Measurements from ENCODE around the gene IMP3.
"Not testable (repeated sequence)": the region's sequence is repeated elsewhere in the genome, so short reads cannot be mapped to it uniquely, and the experiment has no call there.

The IMP3 gene, protein sequence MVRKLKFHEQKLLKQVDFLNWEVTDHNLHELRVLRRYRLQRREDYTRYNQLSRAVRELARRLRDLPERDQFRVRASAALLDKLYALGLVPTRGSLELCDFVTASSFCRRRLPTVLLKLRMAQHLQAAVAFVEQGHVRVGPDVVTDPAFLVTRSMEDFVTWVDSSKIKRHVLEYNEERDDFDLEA

GRCh38 chr15:75639709-75640482 lies at the start of gene IMP3:
TSS of gene IMP3 (minus strand) at chr15:75640224. CDS start at chr15:75640168, 56 bp downstream.
- peak; percentile 86 for DNase-seq (ENCODE audit: low read depth)

- DNase-seq (ENCODE audit: low read depth) = not testable (repeated sequence)
Measured at GRCh38 chr15:75689429-75689828, 49.4 kb upstream of the IMP3 start.

GRCh38 chr15:75688831-75689230 lies 48.8 kb upstream of the IMP3 start:
- no peak for DNase-seq (ENCODE audit: low read depth)

DNA sequence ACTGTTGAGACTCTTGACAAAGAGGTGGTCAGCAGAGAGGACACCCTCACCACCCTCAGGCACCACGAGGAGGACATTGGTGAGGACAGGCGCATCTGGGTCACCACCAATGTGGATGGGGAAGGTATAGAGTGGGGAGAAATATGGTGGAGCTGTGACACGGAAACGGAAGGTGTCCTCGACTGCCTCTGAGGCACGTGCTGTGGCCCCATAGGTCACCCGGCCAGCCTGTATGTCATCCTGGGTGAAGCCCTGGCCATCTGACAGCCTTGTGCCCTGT lies 48.2 kb upstream of the IMP3 start:
- DNase-seq (ENCODE audit: low read depth) = no peak

DNA sequence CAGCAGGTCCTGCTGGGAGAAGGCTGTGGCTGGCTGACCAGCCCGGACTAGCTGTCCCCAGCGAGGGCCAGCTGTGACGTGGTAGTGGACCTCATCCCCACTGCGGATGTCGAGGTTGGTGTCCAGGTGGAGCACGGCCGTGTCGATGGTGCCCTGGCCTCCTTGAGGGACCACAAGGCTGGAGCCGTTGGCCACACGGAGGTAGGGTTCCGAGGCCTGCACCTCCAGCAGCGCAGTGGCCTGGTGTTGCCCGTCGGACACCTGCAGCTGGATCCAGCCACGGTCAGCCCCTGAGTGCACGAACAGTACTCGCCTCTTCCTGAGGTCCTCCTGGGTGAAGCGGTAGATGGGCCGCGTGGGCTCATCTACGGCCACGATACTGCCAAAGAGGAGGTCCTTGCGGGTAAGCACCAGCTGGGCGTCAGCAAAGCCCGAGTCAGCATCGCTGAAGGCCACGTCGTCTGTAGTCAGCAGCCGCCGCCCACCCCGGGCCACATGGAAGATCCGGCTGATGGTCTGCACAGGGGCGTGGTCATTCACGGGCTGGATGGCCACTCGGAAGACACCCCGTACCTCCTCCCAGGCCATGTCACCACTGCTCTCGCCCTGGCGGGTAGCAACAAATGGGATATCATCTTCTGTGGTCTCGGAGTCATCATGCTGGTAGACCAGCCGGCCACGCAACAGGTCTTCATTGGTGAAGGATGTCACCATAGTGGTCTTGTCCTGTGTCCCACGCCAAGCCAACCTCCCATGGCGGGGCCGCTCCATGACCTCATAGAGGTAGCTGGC lies 47.7 kb upstream of the IMP3 start:
- DNase-seq (ENCODE audit: low read depth) = no peak

- peak; percentile 52 for DNase-seq (ENCODE audit: low read depth)
Measured at GRCh38 chr15:75686212-75686642, 46.2 kb upstream of the IMP3 start.

GRCh38 chr15:75685195-75685594 lies 45.2 kb upstream of the IMP3 start:
- no peak for DNase-seq (ENCODE audit: low read depth)

- no peak for DNase-seq (ENCODE audit: low read depth)
Measured at GRCh38 chr15:75684648-75685047, 44.6 kb upstream of the IMP3 start.

DNA sequence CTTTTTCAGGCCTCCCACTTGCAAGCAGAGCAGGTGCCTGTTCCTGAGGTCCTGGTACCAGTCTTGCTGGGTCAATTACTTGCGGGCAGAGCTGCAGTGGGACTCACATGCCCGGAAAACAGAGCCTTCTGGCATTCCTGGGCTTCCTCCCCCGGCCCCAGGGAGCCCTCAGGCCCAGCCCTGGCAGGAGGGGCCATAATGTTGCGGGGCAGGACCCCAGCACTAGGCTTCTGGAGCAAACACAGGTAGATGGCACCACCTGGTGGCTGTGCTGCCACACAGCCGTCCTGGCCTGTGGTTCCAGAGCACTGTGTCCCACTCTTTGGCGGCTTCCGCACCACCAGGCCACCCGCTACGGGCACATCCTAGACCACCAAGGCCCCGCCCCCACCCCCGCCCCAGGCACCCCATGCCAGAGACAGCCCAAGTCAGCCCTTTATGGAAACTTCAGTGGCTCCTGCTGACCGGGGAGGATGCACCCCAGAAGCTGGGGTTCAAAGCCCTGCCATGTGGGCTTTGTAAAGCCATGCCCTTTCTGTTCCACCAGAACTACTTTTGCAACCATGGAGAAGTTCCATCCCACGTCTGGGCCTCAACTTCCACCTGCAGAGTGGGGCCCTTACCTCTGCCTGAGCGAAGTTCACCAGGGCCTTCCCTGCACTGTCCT lies 43.8 kb upstream of the IMP3 start:
- peak; percentile 37 for DNase-seq (ENCODE audit: low read depth)

DNA sequence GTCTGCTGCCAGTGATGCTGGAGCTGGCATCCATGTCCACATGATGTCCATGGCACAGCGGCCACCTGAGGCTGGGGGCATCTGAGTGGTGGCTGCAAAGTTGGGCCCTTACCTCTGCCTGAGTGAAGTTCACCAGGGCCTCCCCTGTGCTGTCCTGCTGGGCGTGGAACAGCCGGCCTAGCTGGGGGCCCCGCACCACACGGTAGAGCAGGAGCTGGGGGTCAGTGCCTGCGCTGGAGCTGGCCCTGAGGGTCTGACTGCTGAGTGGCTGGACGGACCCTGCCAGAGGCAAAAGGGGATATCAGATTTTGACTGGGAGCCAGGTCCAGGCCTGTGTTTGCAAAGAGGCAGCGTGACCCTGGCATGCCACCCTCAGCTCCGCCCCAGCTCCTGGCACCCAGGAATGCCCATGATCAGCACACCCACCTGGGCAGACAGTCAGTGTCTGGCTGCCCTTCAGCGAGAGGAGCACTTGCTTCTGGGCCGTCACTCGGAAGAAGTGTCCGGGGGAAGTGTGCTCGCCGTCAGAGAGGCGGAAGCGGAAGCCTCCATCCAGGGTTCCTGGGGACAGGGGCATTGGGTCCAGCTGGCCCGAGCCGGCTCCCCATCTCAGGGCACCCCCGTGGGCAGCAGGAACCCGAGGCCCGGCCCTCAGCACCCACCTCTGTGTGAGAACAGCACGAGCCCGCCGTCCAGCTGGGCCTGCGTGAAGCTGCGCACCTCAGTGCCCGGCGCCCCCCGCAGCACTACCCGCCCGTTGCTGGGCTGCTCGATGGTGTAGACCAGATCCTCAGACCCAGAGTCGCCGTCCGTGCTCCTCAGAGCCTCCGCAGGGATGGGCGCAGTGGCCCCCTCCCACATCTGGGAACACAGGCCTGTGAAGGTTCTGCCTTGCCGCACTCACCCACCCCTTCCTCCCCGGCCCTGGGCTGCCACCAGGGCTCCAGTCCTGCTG lies 42.4 kb upstream of the IMP3 start:
- DNase-seq (ENCODE audit: low read depth) = no peak

GRCh38 chr15:75680007-75680789 lies 40.2 kb upstream of the IMP3 start:
- no peak for DNase-seq (ENCODE audit: low read depth)

DNA sequence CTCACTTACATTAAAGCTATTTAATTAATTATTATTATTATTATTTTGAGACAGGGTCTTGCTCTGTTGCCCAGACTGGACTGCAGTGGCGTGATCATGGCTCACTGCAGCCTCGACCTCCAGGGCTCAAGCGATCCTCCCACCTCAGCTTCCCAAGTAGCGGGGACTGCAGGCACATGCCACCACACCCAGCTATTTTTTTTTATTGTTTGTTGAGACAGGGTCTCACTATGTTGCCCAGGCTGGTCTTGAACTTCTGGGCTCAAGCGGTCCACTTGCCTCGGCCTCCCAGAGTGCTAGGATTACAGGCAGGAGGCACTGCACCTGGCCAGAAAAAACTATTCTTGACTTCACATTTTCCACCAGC lies 38.3 kb upstream of the IMP3 start:
- DNase-seq (ENCODE audit: low read depth) = not testable (repeated sequence)

GRCh38 chr15:75677465-75678323 lies 37.7 kb upstream of the IMP3 start:
- DNase-seq (ENCODE audit: low read depth) = no peak

GRCh38 chr15:75676688-75677464 lies 36.9 kb upstream of the IMP3 start:
- no peak for DNase-seq (ENCODE audit: low read depth)

GRCh38 chr15:75675579-75676404 lies 35.8 kb upstream of the IMP3 start:
- no peak for DNase-seq (ENCODE audit: low read depth)

DNA sequence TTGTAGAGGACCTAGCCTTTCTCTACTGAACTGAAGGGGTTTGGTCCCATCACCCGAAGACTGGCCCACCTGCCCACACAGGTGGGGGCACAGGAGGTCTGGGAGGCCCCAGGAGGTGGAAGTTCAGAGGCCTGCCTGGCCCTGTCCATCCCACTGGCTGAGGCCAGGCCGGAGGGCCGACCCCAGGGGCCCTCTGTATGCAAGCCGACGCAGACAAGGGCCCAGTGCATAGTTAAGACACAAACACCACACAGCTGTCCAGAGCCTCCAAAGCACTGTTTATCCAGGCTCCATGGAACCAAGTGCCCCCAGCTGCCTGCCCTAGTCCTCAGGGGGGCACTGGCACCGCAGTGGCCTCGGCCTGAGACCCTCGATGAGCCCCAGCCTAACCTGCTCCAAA lies 34.3 kb upstream of the IMP3 start:
- no peak for DNase-seq (ENCODE audit: low read depth)

- DNase-seq (ENCODE audit: low read depth) = no peak
Measured at GRCh38 chr15:75673426-75674235, 33.6 kb upstream of the IMP3 start.

All from activated T-helper 9 cell treated with anti-CD3 and anti-CD28 coated beads, Interleukin-2, amount 50 U/mL, for 16 hours (primary cell).